NCI-H1436 treated with DMSO at 0.1 percent for 48 hours (cell line): ENCODE results near the gene CCL1.
A peak's percentile ranks its signal among the peaks of the same experiment; 100 is the strongest.

Source experiments
- DNase-seq: peaks from one replicate; lab custom pipeline; 2025; lab: John Stamatoyannopoulos, UW

The CCL1 gene

GRCh38 chr17:34383216-34383615, 20.2 kb upstream of the CCL1 start:
- no peak for DNase-seq

GRCh38 chr17:34382621-34383124, 19.6 kb upstream of the CCL1 start:
- no peak for DNase-seq

- no peak for DNase-seq
These were observed 16.8 kb upstream of the CCL1 start for GRCh38 chr17:34379868-34380267.

- no peak for DNase-seq
These were observed 15.7 kb upstream of the CCL1 start for GRCh38 chr17:34378664-34379101.

- DNase-seq = no peak
These were observed 14.2 kb upstream of the CCL1 start for GRCh38 chr17:34377078-34377823.

- no peak for DNase-seq
These were observed 12.5 kb upstream of the CCL1 start for GRCh38 chr17:34375426-34375997.

GRCh38 chr17:34374457-34374856, 11.4 kb upstream of the CCL1 start:
- peak; percentile 91 for DNase-seq

GRCh38 chr17:34371405-34372100, 8.5 kb upstream of the CCL1 start:
- DNase-seq = no peak

GRCh38 chr17:34370997-34371395, 8.0 kb upstream of the CCL1 start:
- no peak for DNase-seq

- DNase-seq = no peak
These were observed 7.5 kb upstream of the CCL1 start for GRCh38 chr17:34370376-34370996.

- DNase-seq = no peak
These were observed 6.5 kb upstream of the CCL1 start for GRCh38 chr17:34369571-34369970.

GRCh38 chr17:34368946-34369500, 6.0 kb upstream of the CCL1 start:
- no peak for DNase-seq

GRCh38 chr17:34368196-34368945, 5.3 kb upstream of the CCL1 start:
- DNase-seq = no peak

- no peak for DNase-seq
These were observed 4.6 kb upstream of the CCL1 start for GRCh38 chr17:34367486-34368195.

- DNase-seq = no peak
These were observed 3.6 kb upstream of the CCL1 start for GRCh38 chr17:34366529-34367107.

GRCh38 chr17:34366010-34366409, 3.0 kb upstream of the CCL1 start:
- no peak for DNase-seq

GRCh38 chr17:34365340-34365739, 2.3 kb upstream of the CCL1 start:
- no peak for DNase-seq

GRCh38 chr17:34364751-34365150, 1.7 kb upstream of the CCL1 start:
- DNase-seq = no peak

- peak; percentile 82 for DNase-seq
These were observed 1.5 kb downstream of the CCL1 start for GRCh38 chr17:34361478-34362061.
